ENCODE measurements around the gene CADM3. TPM values are rescaled to one million over a fixed set of nuclear protein-coding genes. Genes with fewer than 3 reads are reported as not detected.

The CADM3 gene
- total RNA-seq, 6 experiments from 2014 or later, result 0.11 to 0.61 (median 0.16) TPM

DNA sequence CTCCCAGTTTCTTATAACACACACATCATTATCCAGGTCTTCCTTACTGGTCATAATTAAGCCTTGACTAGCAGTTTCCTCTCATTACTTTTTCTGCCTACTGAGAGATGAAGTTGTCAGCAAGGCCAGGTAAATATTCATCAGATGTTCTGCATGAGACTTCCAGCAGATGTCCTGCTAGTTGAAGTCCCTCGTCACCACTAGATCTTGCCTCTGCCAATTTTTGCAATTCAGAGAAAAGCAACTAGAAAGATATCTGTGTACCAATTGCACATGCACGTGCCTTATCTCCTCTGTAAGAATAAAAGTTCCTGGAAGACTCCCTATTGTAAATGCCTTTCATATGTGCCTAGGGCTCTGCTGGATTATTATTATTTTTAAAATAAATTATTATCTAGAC lies 51.6 kb downstream of the CADM3 start:
- Histone ChIP-seq H3K9me3 (no peaks in the 10 kb centered on the region), H3K36me3 (no peaks in the 10 kb centered on the region), H3K27ac (no peak overlapping the region), H3K4me3 (no peak overlapping the region), H3K4me1 (no peaks in the 10 kb centered on the region), H3K27me3 (no peaks in the 10 kb centered on the region)
- intact Hi-C loops (cut with DNase I), result no loop called here
- ATAC-seq, result peak in 3 of 4 donors; percentile 54 to 72 (median 62)
- no peak for DNase-seq
- TF ChIP-seq POLR2A (IDR thresholded peaks at IDR 0.05), result no peak
- TF ChIP-seq, protein P1, sequence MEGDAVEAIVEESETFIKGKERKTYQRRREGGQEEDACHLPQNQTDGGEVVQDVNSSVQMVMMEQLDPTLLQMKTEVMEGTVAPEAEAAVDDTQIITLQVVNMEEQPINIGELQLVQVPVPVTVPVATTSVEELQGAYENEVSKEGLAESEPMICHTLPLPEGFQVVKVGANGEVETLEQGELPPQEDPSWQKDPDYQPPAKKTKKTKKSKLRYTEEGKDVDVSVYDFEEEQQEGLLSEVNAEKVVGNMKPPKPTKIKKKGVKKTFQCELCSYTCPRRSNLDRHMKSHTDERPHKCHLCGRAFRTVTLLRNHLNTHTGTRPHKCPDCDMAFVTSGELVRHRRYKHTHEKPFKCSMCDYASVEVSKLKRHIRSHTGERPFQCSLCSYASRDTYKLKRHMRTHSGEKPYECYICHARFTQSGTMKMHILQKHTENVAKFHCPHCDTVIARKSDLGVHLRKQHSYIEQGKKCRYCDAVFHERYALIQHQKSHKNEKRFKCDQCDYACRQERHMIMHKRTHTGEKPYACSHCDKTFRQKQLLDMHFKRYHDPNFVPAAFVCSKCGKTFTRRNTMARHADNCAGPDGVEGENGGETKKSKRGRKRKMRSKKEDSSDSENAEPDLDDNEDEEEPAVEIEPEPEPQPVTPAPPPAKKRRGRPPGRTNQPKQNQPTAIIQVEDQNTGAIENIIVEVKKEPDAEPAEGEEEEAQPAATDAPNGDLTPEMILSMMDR (IDR thresholded peaks at IDR 0.05), result peak in 3 of 4 donors; percentile 21 to 26 (median 22)
- 11% methylated on average over 2 of the region's 2 CpGs for WGBS (ENCODE audit: insufficient coverage, low coverage, low lambda C conversion rate, missing lambda C conversion rate)

DNA sequence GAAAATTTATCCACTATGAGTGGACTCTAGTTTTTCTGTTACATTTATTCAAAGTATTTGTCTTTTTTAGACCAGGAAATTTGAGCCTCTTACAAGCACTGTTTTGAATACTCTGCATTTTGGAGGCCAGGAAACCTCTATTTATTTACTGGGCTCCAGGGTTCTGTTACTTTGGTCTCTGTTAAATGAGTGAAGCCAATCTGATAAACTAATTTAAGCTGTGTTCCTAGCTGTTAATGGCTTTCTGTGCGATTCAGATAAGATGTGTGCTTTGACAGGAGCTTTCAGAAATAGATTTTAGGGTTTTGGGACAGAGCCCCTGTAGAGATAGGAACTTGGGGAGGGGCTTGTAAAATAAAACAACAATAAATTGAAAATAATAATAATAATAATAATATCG lies 57.1 kb downstream of the CADM3 start:
- intact Hi-C loops (cut with DNase I), result no loop called here
- H3K9me3 ChIP-seq, result no peaks in the 10 kb centered on the region
- no peak overlapping the region for H3K27ac ChIP-seq
- H3K36me3 ChIP-seq, result no peaks in the 10 kb centered on the region
- no peaks in the 10 kb centered on the region for H3K4me1 ChIP-seq
- DNase-seq (no peak), ATAC-seq (no peak)
- no peaks in the 10 kb centered on the region for H3K27me3 ChIP-seq
- H3K4me3 ChIP-seq, result no peak overlapping the region
- 53% methylated on average over 2 of the region's 2 CpGs for WGBS (ENCODE audit: insufficient coverage, low coverage, low lambda C conversion rate, missing lambda C conversion rate)
- TF ChIP-seq, protein P1 (IDR thresholded peaks at IDR 0.05), result no peak
- TF ChIP-seq POLR2A (IDR thresholded peaks at IDR 0.05), result no peak

DNA sequence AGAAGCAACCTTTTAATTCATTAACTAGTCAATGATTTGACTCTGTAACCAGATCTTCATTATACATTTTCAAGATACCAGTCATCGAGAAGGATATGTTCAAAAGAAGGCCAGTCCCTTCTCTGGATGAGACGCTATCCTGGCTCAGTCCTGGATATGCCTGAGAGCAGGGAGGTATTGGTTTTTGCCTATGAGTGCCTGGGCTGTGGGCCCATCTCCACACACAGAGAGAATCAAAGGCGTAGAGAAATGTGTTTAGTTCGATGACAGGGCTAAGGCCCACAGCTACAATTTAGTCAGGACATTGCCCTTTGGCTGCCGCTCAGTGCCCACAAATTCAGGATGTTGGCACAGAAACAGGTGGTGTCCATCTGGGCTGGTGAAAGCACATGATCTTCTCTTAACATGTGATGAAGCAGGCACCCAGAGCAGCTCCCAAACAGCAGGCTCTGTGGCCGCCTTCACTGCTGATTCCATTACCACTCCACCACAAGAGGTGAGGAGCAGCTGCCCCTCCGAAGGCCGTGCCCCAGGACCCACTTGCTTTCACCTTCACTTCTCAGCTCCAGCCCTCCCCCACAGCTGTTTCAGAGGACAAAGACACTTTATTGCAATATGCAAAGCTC lies 58.0 kb downstream of the CADM3 start:
- no peak for TF ChIP-seq POLR2A (IDR thresholded peaks at IDR 0.05)
- TF ChIP-seq, protein P1 (IDR thresholded peaks at IDR 0.05), result no peak
- 66% methylated on average over 5 of the region's 8 CpGs for WGBS (ENCODE audit: insufficient coverage, low coverage, low lambda C conversion rate, missing lambda C conversion rate)

DNA sequence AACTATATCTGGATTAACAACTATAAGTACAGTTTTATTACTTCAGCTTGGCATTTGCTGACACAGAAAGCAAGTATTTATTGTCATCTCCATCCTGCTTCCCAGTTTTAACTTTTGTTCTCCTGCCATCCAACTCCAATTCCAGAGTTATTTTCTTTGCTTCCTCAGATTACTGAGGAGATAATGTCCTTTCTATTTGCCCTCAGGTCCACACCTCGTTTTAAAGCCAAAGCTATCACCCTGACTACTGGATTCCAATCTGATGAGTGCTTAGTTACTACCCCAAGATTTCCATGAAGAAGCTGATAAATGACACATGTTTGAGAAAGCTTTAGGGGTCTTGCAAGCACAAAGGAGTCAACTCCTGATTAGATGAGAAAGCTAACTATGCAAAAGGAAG lies 58.5 kb downstream of the CADM3 start:
- Histone ChIP-seq H3K27ac (no peak overlapping the region), H3K27me3 (no peaks in the 10 kb centered on the region), H3K36me3 (no peaks in the 10 kb centered on the region), H3K4me1 (no peaks in the 10 kb centered on the region), H3K4me3 (no peak overlapping the region), H3K9me3 (no peaks in the 10 kb centered on the region)
- peak in 1 of 4 donors; percentile 18 for ATAC-seq
- WGBS (ENCODE audit: insufficient coverage, low coverage, low lambda C conversion rate, missing lambda C conversion rate), result 6% methylated on average over 1 of the region's 1 CpG
- TF ChIP-seq, protein P1 (IDR thresholded peaks at IDR 0.05), result no peak
- TF ChIP-seq POLR2A (IDR thresholded peaks at IDR 0.05), result no peak
- intact Hi-C loops (cut with DNase I), result no loop called here
- no peak for DNase-seq

More for the DNA sequence above, 58.0 kb downstream of the CADM3 start:
- no peaks in the 10 kb centered on the region for H3K9me3 ChIP-seq
- no peak overlapping the region for H3K4me3 ChIP-seq
- ATAC-seq, result peak; percentile 66 to 98 (median 93)
- H3K4me1 ChIP-seq, result no peaks in the 10 kb centered on the region
- H3K27ac ChIP-seq, result no peak overlapping the region
- H3K36me3 ChIP-seq, result no peaks in the 10 kb centered on the region
- intact Hi-C loops (cut with DNase I), result no loop called here
- no peaks in the 10 kb centered on the region for H3K27me3 ChIP-seq
- peak in 2 of 3 donors; percentile 60 to 69 for DNase-seq

Data from right lobe of liver (tissue), 6 donors.